G401.6 (cell line): ENCODE measurements around the gene FOXK2.
"Not testable (repeated sequence)": the region's sequence is repeated elsewhere in the genome, so short reads cannot be mapped to it uniquely, and the experiment has no call there.

Experiments used
- FAIRE-seq: peaks from 2 replicates; lab custom pipeline; 2012; peaks lifted over from hg19 to GRCh38; lab: Jason Lieb, UNC

Gene FOXK2

GRCh38 chr17:82565551-82565950 is 46.0 kb downstream of the FOXK2 start:
- FAIRE-seq, result no peak

- no peak for FAIRE-seq
These were observed 46.8 kb downstream of the FOXK2 start for GRCh38 chr17:82566129-82566960.

- FAIRE-seq, result no peak
These were observed 47.8 kb downstream of the FOXK2 start for GRCh38 chr17:82567286-82567685.

- no peak for FAIRE-seq
These were observed 49.5 kb downstream of the FOXK2 start for GRCh38 chr17:82568997-82569393.

GRCh38 chr17:82569621-82570020 is 50.1 kb downstream of the FOXK2 start:
- no peak for FAIRE-seq

- FAIRE-seq, result no peak
These were observed 50.7 kb downstream of the FOXK2 start for GRCh38 chr17:82570277-82570676.

GRCh38 chr17:82571855-82572254 is 52.3 kb downstream of the FOXK2 start:
- no peak for FAIRE-seq

GRCh38 chr17:82574041-82574440 is 54.5 kb downstream of the FOXK2 start:
- FAIRE-seq, result no peak

- not testable (repeated sequence) for FAIRE-seq
These were observed 56.2 kb downstream of the FOXK2 start for GRCh38 chr17:82575581-82576221.

- no peak for FAIRE-seq
These were observed 57.8 kb downstream of the FOXK2 start for GRCh38 chr17:82577300-82577699.

GRCh38 chr17:82579969-82580368 is 60.4 kb downstream of the FOXK2 start:
- not testable (repeated sequence) for FAIRE-seq

- FAIRE-seq, result no peak
These were observed 62.7 kb downstream of the FOXK2 start for GRCh38 chr17:82582213-82582612.

- no peak for FAIRE-seq
These were observed 63.2 kb downstream of the FOXK2 start for GRCh38 chr17:82582709-82583108.

GRCh38 chr17:82583720-82584234 is 64.2 kb downstream of the FOXK2 start:
- no peak for FAIRE-seq

- not testable (repeated sequence) for FAIRE-seq
These were observed 66.5 kb downstream of the FOXK2 start for GRCh38 chr17:82585935-82586575.

GRCh38 chr17:82586576-82587233 is 67.2 kb downstream of the FOXK2 start:
- FAIRE-seq, result no peak

- no peak for FAIRE-seq
These were observed 67.9 kb downstream of the FOXK2 start for GRCh38 chr17:82587234-82588086.

GRCh38 chr17:82588266-82589175 is 69.0 kb downstream of the FOXK2 start:
- no peak for FAIRE-seq

GRCh38 chr17:82589851-82590180 is 70.3 kb downstream of the FOXK2 start:
- no peak for FAIRE-seq

- no peak for FAIRE-seq
These were observed 70.7 kb downstream of the FOXK2 start for GRCh38 chr17:82590216-82590615.
